Measurements from ENCODE around the gene PPARD.
"Not testable (repeated sequence)": the region's sequence is repeated elsewhere in the genome, so short reads cannot be mapped to it uniquely, and the experiment has no call there.

Gene PPARD

DNA sequence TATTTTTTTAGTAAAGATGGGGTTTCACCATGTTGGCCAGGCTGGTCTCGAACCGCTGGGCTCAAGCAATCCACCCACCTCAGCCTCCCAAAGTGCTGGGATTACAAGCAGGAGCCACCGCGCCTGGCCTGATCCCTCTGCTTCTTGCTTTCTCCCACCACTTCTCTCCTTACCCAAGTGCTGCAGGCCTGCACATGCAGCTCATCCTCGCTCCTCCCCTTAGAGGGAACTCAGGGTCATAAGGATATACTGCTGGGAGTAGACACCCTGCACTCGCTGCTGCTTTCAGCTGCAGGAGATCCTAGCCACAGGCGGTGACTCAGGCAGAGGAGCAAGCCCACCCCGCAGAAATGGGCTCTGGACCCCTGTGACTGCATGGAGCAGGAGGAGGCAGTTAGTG, 69.7 kb downstream of the PPARD start:
- no peak for DNase-seq

DNA sequence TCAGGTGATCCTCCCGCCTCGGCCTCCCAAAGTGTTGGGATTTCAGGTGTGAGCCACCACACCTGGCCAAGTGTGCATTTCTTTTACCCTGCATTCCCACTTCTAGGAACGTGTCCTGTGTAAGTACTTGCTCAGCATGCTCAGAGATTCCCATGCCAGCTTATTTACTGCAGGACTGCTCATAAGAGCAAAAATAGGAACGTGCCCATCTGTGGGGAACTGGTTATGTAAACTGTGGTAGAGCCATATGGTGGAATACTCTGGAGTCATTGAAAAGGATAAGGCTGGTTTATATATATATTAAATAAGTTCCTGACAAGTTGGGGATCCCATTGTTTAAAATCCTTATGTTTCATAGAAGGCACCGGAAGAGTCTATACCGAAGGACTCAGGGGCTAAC, 71.6 kb downstream of the PPARD start:
- no peak for DNase-seq

DNA sequence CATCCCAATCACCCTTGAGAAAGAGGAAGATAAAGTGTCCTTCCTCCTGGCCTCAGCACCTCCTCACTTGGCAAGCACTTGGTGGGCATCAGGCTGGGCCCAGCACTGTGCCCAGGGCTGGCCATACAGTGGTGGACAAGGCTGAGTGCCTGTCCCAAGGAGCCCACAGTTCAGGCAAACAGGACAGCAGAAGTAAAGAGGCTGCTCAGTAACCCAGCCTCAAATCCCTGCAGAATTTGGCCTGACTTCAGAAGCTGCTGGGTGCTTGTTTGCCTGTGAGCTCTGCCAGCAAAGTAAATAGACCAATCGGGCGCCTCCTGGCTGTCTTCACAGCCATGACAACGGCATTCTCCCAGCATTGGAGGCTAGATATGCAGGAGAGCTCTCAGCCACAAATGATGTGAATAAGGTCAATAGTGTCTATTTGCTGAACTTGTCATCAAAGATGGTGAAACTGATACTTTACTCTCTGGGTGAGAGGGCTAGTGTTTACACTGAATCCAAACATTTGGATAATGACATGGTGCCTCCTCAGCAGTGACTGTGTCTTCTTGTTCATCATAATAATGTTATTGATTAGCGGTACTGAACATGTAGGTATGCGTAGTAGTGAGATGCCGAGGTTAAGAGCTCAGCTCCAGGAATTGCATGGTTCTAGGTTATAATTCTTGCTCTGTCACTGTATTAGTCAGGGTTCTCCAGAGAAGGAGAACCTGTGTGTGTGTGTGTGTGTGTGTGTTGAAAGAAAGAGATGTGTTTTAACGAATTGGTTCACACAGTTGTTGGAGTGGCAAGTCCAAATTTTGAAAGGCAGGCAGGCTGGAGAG, 72.9 kb downstream of the PPARD start:
- DNase-seq: peak; percentile 94

DNA sequence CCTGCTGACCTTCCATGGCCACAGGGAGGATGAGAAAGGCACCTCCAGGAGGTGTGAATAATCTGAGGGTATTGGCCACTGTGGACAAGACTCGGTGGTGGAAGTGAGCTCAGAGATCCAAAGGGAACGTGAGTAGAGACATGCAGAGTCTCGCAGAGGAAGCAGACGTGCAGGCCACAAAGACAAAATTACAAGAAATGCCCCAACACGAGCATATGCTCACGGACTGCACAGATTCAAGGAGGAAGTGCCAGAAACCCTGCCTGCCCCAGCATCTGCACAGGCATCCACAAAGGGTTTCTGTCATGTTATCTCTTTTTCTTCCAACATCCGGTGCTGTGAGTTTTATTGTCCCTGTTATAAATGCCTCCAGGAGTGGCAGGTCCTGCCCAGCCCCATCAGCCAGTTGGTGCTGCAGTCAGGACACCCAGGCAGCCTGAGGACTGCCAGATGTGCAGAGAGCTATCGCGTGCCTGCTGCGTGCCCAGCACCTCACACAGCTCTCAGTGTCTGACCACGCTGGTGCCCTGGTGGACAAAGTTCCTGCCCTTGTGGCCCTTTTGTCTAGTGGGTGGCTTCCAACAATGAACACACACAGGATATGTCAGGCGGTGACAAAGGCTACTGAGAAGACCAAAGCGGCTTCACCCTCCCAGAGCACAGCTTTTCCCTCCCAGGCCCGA, 75.8 kb downstream of the PPARD start:
- no peak for DNase-seq

DNA sequence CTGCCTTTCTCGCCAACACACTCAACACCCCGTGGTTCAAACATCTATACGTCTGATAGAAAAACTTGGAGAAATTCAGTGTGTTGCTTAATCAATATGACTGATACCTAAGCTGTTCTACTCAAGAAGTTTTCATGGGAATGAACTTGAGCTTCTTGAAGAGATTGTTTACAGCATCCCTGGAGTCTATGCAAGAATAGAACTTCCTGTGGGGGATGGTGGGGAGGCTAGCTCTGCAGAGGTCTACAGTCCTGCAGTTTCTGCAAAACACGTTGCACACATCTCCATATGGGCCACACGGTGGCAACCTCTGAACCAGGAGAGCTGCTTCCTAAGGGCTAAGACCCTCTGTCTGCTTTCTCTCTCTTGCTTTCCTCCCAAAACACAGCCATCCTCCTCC, 77.1 kb downstream of the PPARD start:
- DNase-seq: no peak

DNA sequence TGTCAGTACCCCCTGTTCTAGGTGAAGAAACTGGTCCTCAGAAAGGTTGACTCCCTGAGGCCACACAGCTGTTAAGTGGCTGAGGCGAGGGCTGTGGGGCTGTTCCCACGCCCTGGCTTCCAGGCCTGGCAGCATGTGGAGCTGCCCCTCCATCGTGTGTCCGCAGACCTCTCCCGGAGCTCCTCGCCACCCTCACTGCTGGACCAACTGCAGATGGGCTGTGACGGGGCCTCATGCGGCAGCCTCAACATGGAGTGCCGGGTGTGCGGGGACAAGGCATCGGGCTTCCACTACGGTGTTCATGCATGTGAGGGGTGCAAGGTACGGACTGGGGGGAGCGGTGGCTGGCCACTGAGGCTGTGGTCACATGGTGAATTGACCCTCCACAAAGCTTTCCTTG, 77.6 kb downstream of the PPARD start:
- DNase-seq: no peak

DNA sequence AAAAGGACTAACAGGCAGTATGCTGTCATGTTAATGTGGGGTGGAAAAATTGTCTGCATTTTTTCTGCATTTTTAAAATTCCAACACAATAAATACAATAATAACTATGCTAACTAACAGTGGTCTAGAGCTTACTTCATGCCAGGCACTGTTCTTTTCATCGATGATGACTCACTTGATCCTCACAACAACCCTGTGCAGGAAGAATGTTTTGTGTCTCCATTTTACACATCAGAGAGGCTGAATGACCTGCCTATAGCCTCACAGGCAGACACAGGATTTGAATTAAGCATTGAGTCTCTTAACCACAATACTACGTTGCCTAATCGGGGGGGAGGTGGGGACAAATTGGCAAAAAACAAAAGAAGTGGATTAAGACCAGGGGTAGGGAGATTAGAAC, 82.9 kb downstream of the PPARD start:
- no peak for DNase-seq

DNA sequence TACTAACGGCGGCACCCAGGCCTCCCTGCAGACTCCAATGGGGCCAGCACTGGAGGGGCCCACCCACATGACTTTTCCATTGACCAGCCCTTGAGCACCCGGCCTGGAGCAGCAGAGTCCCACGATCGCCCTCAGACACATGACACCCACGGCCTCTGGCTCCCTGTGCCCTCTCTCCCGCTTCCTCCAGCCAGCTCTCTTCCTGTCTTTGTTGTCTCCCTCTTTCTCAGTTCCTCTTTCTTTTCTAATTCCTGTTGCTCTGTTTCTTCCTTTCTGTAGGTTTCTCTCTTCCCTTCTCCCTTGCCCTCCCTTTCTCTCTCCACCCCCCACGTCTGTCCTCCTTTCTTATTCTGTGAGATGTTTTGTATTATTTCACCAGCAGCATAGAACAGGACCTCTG, 83.7 kb downstream of the PPARD start:
- DNase-seq: no peak

DNA sequence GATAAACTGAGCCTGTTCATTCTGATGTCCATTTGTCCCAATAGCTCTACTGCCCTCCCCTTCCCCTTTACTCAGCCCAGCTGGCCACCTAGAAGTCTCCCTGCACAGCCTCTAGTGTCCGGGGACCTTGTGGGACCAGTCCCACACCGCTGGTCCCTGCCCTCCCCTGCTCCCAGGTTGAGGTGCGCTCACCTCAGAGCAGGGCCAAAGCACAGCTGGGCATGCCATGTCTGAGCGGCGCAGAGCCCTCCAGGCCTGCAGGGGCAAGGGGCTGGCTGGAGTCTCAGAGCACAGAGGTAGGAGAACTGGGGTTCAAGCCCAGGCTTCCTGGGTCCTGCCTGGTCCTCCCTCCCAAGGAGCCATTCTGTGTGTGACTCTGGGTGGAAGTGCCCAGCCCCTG, 85.1 kb downstream of the PPARD start:
- DNase-seq: no peak

DNA sequence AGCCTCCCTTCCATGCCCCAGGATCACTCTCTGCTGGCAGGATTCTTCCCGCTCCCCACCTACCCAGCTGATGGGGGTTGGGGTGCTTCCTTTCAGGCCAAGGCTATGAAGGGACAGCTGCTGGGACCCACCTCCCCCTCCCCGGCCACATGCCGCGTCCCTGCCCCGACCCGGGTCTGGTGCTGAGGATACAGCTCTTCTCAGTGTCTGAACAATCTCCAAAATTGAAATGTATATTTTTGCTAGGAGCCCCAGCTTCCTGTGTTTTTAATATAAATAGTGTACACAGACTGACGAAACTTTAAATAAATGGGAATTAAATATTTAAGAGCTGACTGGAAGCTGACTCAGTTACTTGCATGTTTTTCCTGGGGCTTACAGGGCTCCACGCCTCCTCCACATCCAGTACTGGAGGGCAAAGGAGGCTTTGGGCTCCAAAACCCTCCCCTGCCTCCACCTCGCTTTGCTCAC, 85.5 kb downstream of the PPARD start:
- no peak for DNase-seq

DNA sequence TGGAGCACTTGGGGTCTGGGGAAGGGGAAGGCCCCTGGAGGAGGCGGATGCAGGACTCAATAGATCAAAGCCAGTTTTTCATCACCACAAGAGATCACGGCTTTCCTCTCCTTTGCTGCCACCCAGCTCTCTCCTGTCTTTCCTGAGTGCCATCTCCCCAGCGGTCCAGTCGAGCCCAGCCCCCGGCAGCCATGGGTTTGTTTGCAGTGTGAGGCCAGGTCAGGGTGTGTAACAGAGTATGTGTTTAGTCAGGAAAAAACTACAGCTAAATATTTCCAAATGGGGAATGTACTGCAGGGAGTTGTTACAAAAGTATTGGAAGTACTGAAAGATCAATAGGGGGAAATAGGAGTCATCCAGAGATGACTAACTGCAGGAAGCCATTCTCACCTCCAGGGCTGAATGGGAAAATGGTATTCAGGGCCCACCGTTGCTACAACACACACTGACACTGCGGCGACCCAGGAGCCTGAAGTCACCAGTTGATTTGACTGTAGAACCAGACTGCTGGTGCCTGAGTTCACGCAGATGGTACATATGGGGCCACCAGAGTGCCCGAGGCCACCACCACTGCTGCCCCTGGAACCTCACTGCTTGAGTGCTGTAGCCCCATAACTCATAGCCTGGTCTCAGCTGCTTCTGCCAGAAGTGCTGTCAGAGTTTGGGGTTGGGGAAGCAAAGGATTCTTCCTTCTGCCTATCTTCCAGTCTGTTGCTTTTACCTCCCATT, 86.2 kb downstream of the PPARD start:
- DNase-seq: no peak

DNA sequence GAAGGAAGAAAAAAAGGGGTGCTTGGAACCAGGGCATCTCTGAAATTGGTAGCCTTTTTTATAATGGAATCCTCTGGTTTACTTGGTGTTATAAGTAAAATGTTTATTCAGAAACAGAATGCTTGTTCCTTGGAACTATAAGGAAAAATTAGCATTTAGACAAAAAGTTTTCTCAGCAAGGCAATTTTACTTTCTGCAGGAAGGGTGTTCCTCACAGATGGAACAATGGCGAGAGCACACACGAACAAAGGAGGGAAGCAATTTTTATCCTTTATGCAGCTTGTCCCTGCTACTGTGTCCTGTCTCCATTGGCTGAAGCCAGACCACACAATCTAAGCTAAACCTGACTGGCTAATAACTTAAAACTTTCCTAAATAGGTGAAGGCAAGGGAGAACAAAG, 87.1 kb downstream of the PPARD start:
- no peak for DNase-seq

DNA sequence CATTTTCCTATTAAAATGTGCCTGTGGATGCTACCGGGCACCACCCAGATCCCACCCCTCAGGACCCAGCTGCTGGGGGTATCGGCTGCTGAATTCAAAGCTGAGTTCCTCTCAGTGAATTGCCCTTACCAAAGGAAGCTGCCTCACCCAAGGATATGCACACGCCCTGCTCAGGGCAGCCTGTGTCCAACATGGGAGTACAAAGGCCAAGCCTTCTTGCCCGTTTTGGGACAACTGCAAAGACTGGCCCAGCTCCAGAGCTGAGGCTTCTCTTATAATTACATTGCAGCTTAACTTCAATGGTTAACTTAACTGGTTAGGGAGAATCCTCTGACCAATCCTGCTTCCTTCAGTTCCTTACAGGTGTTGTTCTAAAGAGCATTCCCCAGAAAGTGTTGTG, 89.9 kb downstream of the PPARD start:
- no peak for DNase-seq

DNA sequence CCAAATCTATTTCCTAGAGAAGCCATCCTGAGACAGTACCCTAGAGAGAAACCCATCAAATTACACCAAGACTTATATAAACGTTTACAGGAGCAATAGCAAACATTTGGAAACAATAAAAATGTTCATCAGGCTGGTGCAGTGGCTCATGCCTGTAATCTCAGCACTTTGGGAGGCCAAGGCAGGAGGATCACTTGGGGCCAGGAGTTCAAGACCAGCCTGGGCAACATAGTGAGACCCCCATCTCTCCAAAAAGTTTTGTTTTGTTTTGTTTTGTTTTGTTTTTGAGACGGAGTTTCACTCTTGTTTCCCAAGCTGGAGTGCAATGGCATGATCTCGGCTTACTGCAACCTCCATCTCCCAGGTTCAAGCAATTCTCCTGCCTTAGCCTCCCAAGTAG, 90.3 kb downstream of the PPARD start:
- not testable (repeated sequence) for DNase-seq

DNA sequence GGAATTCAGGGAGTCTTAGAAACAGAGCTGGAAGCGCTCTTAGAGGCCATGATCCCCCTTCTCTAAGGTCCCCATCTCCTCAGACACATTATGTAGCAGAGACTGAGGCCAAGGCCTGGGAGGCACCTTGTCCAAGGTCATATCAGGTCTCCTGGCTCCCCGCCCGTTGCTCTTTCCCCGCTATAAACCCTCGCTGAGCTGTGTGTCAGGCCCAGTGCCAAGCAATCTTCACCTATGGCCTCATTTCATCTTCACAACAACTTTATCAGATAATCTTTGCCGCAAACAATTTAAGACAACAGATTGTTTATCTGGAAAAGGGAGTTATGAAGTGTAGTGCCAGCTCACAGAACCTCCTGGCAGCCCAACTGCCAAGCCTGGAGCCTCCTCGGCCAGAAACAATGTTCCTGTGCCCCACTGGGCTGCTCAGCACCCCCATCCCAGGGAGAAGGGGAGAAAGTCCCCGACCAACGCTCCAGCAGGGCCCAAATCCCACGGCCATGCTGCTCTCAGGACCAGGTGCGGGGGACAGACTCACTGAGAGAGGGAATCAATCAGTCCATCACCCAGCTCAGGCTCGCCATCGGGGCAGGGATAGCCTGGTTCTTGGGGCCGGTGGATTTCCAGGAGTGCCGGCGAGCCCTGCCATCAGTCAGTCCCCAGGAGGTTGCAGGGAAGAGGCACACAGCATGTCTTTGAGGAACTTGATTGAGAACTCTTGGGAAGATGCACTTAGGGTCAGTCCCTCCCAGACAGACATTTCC, 92.9 kb downstream of the PPARD start:
- no peak for DNase-seq

DNA sequence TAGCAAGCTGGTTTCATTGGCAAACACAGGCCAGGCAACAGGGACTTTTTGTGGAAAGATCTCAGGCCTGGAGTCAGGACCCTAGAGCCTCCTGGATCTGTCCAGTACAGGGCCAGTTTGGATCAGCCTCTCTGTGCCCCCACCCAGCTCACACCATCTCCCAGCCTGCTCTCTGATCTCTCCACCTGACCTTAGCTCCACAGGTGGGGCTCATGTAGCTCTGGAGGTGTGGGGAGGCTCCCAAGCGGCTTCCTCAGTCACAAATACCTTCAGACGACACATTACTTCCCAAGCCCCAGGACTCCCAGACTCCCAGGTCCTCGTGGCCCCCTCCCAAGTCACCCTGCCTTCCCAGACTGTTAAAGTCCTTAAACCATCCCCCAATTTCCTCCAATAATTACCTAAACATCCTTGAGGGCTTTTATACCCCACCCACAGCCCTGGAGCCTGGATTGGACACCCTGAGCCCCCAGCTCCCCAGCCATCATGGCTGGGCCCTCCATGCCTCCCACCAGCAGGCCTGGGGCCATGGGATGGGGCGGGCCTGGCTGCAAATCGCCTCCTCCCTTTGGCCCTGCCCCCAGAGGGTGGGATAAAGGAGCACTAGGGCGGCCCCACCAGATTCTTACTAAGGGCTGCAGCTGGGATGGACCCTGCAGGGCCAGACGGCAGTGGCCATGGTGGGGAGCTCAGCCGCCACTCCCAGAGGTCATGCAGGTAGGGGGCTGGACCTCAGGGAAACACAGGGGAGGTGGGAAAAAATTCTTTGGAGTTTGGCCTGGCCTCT, 93.9 kb downstream of the PPARD start:
- no peak for DNase-seq

DNA sequence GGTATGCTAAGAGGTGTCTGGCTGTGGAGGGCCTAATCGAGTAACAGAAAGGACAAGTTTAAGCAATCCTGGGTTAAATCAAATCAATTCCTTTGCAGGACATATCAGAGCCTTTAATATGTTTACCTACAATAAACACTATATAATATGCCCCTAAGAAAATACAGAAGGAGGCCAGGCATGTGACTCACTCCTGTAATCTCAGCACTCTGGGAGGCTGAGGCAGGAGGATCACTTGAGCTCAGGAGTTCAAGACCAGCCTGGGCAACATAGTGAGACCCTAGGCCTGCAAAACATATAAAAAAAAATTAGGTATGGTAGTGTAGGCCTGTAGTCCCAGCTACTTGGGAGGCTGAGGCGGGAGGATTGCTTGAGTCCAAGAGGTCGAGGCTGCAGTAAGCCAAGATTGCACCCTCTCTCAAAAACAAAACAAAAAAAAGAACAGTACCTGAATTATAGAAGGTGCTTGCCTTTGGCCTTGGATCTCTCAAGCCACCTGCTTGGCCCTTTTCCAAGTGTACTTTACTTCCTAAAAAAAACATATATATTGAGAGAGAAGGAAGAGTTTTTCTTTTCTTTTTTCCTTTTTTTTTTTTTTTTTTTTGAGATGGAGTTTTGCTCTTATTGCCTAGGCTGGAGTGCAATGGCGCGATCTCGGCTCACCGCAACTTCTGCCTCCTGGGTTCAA, 96.2 kb downstream of the PPARD start:
- DNase-seq: not testable (repeated sequence)

DNA sequence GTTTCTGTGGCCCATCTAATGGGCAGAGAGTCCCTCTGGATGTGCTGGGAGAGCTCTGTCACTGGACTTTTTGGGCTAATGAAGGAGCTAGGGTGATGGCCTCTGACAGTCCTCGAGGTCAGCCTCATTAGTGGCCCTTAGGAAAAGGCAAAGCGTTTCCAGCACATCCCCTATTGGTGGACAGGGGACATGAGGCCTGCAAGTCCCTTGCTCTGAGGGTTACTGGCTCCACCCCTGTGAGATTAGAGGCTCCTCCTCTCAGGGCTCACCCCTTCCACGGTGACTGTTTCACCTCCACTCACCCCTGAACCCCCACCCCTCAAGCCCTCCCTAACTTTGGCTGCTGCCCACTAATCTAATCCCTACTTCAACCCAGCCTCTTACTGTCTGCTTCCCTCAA, 97.0 kb downstream of the PPARD start:
- DNase-seq: no peak

DNA sequence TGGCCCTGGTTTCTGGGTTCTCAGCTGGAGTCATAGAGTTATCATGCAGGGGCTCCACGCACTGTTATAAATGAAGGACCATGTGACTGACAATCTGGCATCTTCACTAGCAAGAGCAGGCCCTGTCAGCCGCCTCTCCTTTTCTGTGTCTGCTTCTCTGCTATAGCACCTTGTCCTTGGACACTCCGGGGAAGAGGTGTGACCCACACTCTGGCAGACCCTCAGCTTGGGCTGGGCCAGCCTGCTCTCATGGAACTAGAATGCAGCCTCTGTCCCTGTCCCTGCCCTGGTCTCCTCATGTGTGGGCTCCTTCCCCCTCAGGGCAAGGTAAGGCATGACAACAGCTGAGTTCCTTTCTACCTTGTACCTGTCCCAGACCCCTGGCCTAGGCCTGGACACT, 98.8 kb downstream of the PPARD start:
- DNase-seq: no peak

DNA sequence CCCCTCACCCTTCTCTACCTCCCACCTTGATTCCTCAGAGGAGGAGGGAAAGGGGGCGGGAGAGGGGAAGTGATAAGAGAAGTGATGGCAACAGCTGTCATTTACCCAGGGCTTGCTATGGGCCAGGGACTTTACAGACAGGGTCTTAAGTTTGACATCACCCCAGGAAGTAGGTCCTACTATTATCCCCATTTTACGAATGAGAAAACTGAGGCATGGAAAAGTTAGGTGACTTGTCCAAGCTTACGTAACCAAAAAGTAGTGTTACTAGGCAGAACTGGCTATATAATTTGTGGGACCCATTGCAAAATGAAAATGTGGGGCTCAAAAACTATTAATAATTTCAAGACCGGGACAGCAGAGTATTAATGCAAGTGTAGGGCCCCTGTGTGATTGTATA, 99.3 kb downstream of the PPARD start:
- no peak for DNase-seq

DNA sequence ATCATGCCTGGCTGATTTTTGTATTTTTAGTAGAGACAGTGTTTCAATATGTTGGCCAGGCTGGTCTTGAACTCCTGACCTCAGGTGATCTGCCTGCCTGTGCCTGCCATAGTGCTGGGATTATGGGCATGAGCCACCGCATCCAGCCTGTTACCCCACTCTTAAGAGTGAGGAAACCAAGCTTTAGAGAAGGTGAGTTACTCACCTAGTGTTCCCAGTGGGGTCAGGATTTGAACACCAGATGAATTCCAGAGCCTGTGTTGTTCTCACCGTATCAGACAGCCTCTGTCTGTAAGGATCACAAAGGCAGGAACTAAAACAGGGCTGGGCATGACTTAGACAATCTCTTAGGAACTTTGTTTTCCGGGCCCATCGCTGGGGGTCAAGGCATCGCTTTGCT, 100.3 kb downstream of the PPARD start:
- DNase-seq: no peak

Data from NCI-H748 treated with DMSO at 0.1 percent for 48 hours (cell line).